Measurements from ENCODE around the gene PROX2.

PROX2 gene

GRCh38 chr14:74909501-74909900 is 33.6 kb upstream of the PROX2 start:
- DNase-seq, result no peak

- DNase-seq, result no peak
These were observed 33.0 kb upstream of the PROX2 start for GRCh38 chr14:74908861-74909341.

GRCh38 chr14:74907744-74908143 is 31.8 kb upstream of the PROX2 start:
- peak in 12 of 51 donors; percentile 9 to 36 (median 18) for DNase-seq

- DNase-seq, result no peak
These were observed 31.1 kb upstream of the PROX2 start for GRCh38 chr14:74906925-74907521.

- DNase-seq, result peak in 45 of 51 donors; percentile 5 to 80 (median 47)
These were observed 29.7 kb upstream of the PROX2 start for GRCh38 chr14:74905595-74906142.

GRCh38 chr14:74904635-74905503 is 28.9 kb upstream of the PROX2 start:
- no peak for DNase-seq

GRCh38 chr14:74902941-74903705 is 27.2 kb upstream of the PROX2 start:
- DNase-seq, result peak in 3 of 51 donors; percentile 10 to 27 (median 15)

- DNase-seq, result no peak
These were observed 22.7 kb upstream of the PROX2 start for GRCh38 chr14:74898694-74899093.

GRCh38 chr14:74898083-74898482 is 22.1 kb upstream of the PROX2 start:
- no peak for DNase-seq

- no peak for DNase-seq
These were observed 21.7 kb upstream of the PROX2 start for GRCh38 chr14:74897642-74898041.

GRCh38 chr14:74896400-74896799 is 20.5 kb upstream of the PROX2 start:
- DNase-seq, result no peak

- DNase-seq, result no peak
These were observed 17.7 kb upstream of the PROX2 start for GRCh38 chr14:74893614-74894091.

- DNase-seq, result no peak
These were observed 16.8 kb upstream of the PROX2 start for GRCh38 chr14:74892745-74893144.

GRCh38 chr14:74891870-74892269 is 15.9 kb upstream of the PROX2 start:
- DNase-seq, result no peak

- no peak for DNase-seq
These were observed 14.3 kb upstream of the PROX2 start for GRCh38 chr14:74890262-74890661.

- no peak for DNase-seq
These were observed 12.5 kb upstream of the PROX2 start for GRCh38 chr14:74888164-74889158.

- DNase-seq, result no peak
These were observed 10.1 kb upstream of the PROX2 start for GRCh38 chr14:74886001-74886400.

- peak in 12 of 51 donors; percentile 26 to 79 (median 46) for DNase-seq
These were observed 6.4 kb upstream of the PROX2 start for GRCh38 chr14:74882103-74882920.

GRCh38 chr14:74881431-74882102 is 5.6 kb upstream of the PROX2 start, which contains the start of gene DLST:
TSS of gene DLST (plus strand) at chr14:74881916. CDS start at chr14:74881954, 38 bp downstream.
- peak; percentile 32 to 89 (median 79) for DNase-seq
